Retina (tissue), 1 donor: ENCODE results near the gene MS4A6E.
"Not testable (repeated sequence)": the region's sequence is repeated elsewhere in the genome, so short reads cannot be mapped to it uniquely, and the experiment has no call there.

Source experiments
- DNase-seq: peaks from one replicate; pipeline ENCODE4 v3.0.0-alpha.2; 2016

MS4A6E gene

DNA sequence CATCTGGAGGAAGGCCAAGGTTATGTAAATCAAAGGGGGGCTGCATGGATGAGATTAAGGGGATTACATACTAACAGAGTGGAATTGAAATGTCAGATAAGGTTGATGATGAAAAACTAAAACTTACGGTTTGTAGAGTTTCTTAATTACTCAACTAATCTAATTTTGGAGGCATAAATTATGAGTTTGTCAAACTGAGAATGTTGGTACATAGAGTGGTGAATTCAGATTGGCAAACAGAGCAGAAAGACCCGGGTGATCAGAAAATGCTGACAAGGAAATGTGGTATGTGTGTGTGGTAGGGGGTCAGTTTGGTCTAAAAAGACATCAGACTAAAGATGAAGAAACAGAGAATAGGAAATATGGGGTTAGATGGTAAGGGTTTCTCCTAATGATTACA lies 11.0 kb downstream of the MS4A6E start:
- DNase-seq: no peak

DNA sequence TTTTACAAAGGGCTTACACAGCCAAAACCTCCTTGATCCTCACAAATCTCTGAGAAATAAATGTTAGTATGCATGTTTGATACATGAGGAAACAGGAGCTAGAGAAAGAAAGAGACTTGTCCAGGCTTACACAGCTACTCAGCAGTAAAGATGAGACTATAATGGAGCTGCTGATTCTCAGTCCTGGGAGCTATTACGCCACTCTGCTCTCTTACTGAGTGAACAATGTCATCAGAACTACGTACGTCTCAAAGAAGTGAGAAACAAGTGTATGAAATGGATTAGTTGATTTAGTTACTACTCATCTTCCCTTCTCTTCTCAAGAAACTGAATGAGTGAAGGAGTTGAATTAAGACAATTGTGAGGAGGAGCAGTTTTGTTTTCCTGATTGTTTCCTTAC lies 12.3 kb downstream of the MS4A6E start:
- no peak for DNase-seq

DNA sequence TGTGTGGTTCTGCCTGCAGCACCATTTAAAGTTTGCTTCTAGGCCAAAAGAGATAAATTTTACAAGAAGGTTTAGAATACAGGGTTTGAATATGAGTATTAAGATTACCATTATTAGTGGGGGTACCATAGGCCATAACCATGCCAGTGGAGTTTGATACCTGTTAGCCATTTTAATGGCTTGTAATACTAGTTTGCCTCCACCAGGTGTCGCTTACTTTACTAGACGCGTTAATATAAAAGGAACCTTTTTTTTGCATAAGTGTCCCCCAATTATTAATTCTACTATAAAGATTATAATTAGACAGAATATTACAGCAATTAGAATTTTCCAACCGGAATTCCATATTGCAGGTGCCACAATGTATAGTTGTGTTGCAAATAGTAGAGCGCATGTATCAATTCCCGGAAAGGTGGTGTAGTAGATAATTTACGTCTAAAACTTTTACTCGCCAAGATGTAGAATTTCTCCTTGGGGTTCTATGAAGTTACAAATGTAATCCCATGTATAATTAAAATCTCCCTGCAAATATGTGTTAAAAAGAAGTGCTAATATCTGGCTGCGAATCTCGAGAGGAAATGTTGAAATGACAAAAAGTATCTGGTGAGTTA lies 16.1 kb downstream of the MS4A6E start:
- DNase-seq: no peak

DNA sequence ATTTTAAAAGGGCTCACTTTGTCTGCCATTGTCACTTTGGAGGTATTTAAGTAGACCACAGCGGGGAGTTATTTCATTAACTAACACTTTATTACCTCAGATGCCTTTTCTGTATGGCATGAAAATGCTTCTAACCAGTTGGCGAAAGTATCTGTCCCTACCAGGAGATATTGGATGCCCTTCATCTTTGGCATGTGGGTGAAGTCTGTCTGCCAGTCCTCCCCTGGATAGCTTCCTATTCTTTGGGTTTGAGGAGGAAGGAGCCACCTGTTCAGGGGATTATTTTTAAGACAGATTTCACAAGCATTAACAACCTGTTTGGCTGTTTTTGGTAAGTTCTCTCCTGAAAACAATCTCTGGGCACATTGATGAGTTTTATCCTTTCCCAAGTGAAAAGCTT lies 17.1 kb downstream of the MS4A6E start:
- DNase-seq: no peak

DNA sequence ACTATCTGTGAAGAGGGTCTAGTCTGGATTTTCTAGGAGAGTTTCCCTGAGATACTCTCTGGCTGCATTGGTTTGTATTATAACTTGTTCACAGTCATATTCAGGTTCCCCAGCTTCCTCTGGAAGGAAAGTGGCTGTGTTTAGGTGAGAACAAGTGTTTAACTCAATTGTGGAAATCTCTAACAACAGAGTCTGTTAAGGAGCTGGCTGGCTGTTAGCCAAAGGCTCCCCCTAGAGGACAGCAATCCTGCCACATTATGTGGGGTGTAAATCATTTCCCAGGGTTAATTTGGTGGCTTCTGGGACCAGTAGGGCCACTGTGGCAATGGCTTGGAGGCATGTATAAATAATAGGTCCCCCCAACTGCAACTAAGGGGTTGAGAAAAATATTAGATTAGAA lies 18.4 kb downstream of the MS4A6E start:
- DNase-seq: no peak

DNA sequence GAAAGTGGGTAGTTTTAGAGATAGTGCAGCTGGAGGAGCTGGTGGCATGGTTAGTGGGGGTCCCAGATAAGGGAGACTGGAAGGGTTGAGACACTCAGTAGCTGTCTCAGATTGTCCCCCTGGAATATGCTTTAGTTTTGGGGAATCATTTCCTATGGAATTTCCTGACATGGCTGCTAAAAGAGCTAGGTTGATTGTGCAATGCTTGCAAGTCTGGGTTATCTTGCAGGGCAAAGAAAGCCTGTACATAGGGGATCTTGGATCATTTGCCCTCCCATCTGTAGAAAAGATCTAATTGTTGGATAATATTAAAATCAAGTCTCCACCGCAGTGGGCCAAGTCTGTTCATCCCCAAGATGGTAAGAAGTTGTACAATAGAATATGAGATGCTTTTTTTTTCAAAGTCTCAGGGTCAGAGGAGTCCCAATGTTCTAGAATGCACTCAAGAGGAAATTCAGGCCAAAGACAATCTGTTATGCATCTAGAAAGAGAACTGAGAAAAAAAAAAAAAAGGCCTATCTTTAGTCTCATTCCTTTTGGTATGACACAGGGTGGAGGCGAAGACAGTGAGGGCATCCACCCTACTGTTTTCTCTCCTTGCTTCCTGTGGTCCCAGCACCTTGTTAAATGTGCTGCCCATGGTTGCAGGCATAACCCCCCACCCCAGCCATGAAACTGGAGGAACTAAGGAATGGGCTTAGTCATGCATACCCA lies 20.2 kb downstream of the MS4A6E start:
- DNase-seq: no peak

DNA sequence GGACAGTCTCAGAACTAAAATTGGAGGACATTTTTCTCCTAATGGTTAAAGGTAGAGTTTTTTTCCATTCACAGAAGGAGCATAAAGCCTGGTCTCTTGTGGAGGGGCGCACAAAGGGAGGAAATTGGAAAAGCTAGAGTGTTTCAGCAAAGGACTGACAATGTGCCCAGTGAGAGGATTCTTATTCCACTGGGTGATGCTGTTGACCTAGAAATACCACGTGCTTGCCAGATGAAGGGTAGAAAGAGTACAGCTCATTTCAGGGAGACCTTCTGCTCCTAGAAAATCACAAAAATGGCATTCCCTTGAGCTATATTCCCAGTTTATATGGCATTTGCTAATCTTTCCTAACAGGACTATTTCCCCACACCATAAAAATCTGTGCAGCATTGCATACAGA lies 21.1 kb downstream of the MS4A6E start:
- no peak for DNase-seq

DNA sequence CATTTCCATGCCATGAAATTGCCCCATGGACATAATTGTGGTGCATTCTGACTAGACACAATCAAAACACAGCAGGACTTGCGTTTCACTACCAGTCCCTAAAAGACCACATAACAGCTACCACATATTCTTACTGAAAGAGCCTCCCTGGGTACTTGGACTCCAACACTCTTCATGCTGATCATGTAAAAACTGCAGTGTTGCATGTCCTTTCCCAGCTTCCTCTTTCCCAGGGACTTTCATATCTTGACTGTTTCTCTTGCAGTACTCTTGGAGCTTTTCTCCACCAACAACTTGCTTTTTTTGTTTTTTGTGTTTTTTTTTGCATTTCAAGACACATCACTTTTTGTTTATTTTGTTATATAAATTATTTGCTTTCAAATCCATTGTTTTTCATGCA lies 22.9 kb downstream of the MS4A6E start:
- no peak for DNase-seq

DNA sequence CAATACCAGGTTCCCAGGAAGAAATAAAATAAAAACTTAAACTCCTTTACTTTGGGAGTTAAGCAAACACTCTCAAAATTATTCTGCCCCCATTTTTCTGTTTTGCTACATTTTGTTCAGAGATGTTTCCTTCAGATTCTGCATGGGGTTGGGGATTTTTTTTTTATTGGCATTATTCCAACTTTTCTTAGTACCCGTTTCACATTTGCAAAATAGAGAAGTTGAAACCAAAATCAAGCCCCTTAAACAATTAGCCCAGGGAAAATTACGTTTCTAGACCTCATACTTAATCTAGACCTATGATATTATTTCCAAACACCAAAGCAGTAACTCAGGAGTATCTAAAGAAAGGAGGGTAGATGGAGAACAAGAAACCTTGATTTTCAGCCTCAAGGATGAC lies 30.7 kb downstream of the MS4A6E start:
- no peak for DNase-seq

DNA sequence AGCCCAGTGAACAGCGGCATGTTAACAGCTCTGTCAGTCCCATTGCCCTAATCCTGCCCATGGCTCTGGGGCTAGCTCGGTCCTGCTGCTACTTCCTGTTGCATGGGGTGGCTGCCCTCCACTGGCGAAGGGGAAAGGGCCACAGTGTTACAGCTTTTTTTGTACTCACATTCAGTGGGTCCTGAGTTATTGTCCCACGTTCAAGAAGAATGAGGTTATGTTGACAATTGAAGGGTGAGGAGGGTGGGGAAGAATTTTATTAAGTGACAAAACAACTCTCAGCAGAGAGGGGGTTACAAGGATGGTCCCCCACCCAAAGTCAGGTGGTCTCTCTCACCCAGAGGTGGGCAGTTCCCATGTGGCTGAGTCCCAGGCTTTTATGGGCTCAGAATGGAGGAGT lies 33.6 kb downstream of the MS4A6E start:
- DNase-seq: no peak

DNA sequence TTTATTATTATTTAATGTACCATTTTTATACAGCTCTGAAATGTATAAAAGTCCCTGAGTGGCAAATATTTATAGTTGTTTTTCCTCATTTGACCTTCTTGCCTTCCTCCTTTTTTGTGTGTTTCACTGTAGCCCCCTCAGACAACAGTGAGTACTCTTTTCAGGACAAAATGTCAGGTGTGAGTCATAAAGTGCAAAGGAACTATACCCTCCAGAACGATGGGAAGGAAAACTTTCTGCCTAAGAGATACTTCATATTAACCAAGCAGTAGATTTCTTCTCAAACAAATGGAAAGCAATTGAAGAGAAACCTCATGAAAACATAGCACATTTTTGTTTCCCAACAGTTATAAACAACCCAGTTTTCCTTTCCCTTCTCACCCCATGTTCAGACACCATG lies 35.2 kb downstream of the MS4A6E start:
- DNase-seq: no peak

DNA sequence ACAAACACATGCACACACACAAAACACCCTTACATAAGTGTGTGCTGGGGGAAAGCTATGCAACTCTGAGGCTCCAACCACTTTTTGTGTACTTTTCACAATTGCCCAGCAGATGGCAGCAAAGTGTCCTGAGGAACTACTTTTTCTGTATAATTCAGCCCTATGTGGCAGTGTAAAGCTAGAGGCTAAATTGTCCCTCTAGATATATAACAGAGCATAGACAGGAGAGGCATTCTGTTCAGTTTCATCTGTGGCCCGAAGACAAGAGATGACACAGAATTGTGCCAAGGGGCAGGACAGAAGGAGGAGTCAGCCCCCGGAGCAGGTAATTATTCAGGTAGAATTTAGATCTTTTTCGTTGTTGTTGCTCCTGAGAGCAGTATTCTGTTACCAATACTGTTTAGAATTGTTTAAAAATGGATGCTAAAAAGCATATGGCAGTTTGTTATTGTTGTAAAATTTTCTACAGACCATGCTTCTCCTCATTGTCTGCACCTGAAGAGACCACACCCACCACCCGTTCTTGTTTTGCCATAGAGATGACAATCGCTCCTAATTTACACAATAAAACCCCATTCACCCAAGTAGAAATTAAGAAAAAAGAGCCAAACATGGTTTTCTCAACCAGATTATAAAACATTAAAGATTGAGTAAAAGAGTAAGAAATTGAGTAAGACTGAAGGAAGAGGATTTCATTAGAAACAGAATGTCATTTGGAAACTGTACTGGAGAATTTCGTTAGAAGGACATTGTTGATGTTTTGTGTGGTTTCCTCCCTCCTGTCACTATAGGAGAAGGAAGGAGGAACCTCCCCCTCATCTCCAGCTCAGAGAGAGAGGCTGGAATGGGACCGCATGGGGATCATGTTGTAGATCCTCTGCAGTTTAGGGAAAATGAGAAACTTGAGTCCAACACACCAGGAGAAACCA lies 36.8 kb downstream of the MS4A6E start:
- DNase-seq: peak; percentile 66

DNA sequence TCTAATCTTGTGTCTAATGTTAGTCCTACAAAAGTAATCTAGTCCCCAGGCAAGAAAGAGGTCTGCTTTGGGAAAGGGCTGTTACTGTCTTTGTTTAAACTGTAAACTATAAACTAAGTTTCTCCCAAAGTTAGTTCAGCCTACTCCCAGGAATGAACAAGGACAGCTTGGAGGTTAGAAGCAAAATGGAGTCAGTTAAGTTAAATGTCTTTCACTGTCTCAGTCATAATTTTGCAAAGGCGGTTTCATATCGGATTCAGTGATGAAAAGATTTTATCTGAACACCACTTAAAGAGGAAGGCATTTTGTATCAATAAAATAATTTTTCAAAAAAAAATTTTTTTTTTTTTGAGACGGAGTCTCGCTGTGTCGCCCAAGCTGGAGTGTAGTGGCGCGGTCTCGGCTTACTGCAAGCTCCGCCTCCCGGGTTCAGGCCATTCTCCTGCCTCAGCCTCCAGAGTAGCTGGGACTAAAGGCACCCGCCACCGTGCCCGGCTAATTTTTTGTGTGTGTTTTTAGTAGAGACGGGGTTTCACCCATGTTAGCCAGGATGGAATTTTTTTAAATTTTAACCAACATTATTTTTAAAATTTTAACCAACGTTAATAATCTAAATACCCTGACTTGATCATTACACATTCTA lies 39.3 kb downstream of the MS4A6E start:
- not testable (repeated sequence) for DNase-seq

DNA sequence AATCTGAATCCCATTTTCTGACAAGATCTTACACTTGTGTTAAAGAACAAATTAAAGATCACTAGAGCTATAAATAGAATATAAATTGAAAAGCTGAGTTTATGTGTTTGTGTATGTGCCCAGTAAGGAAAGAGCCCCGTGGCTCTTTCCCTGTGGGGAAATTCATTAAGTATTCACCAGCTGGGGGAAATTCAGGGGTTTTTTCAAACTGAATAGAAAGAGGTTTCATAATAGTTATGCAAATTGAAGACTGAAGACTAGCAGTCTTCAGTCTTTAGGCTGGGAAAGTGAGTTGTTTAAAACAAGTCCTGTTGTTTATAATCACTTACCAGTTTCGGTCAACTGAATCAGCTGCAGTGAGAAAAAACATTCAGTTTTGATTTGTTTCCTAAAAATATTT lies 40.0 kb downstream of the MS4A6E start:
- DNase-seq: no peak

DNA sequence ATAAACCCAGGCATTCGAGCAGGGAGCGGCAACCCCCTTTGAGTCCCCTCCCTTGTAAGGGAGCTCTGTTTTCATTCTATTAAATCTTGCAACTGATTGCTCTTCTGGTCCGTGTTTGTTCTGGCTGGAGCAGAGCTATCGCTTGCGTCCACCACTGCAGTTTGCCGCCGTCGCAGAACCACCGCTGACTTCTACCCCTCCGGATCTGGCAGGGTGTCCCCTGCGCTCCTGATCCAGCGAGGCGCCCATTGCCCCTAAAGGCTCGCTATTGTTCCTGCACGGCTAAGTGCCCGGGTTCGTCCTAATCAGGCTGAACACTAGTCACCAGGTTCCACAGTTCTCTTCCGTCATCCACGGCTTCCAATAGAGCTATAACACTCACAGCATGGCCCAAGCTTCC lies 40.8 kb downstream of the MS4A6E start:
- DNase-seq: no peak

DNA sequence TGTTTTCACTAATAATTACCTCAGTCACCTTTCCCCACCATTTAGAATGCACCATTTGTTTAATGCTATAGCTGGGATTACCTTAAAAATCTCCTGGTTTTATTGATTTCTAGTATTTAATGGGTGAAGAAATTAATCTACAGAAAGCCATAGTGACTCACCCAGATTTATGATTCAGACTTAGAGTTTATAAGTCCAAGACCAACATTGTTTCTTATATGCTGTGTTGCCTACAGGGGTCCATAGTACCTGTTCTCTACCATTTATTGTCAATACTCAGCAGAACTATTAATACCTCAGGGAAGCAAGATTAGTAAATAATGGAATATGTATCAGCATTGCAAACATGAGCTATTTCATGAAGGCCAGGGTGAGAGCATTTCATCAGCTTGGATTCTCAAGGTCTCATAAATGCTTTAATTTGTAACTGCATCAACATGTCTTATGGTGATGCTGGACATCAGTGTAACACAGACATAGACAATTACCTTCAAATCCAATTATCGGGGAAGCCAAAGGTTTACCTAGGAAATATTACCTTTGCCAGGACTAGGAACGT lies 43.3 kb downstream of the MS4A6E start:
- no peak for DNase-seq

DNA sequence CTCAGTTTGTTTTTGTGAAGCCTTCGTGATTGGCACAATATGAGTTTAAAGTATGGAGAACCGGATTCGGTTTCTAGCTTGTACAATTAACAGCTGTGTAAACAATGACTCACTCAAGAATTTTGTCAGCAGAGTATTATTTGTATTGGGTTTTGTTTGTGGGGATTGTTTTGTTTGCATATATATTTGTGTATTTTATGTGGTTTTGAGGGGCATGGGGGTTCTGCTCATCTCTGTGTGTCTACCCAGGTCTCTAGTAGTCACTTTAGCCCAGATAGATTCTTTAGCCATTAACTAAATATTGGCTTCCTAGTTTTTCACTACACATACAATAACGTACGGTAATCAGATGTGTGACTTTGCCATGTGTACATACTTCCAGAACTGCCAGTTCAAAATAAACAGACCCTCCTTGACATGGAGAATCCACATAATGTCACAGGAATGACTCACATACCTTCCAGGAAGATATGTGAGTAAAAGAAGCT lies 43.8 kb downstream of the MS4A6E start:
- DNase-seq: no peak

DNA sequence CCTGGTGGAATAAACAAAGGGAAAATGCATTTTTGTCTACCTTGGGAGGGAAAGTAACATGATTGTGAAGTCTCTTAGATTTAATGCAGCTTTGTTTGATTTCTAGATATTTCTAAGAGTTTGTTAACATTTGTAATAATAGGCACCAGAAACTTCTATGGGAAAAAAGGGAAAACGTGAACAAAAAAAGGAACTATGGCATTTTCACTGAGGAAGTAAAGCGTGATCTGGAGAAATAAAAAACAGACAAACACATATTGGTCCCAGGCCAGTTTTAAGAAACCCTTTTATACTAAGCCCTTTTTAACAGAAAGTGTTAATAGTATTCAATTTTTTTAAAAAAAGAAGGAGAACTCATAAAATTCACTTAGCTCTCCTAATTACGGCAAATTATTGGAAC lies 44.3 kb downstream of the MS4A6E start:
- DNase-seq: no peak

DNA sequence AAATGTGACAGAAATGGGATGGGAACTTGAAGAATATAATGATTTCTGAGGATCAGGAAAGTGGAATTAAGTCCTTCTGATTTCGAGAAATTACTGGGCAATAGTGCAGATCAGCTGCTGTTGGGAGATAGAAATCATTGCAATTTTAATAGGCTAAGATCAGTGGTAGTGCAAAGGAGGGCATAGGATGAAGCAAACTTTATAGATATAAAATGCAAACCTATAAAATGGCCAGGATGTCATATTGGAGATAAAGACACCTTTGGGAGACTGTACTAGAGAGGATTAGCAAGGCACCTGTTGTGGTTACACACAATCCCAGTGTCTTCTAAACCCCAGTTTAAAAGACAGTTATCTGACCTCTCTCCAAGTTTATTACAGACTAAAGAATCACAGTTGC lies 44.8 kb downstream of the MS4A6E start:
- no peak for DNase-seq

DNA sequence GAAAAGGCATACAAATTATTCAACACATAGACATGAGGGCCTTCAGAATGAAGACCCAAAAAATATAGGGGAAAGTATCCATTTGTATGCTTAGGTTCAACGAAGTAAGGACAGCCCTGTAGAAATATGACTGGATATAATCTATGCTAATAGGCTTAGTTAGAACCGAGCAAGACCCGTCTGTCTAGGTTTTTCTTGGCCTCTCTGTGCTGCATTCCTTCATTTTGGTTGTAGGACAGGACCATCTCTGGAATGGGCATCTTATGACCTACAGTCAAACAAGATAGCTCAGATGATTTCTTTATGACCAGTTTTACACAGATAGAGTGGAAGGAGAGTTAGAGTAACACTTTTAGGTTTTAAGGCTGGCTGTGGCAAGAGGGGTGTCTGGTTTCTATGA lies 45.7 kb downstream of the MS4A6E start:
- DNase-seq: no peak

DNA sequence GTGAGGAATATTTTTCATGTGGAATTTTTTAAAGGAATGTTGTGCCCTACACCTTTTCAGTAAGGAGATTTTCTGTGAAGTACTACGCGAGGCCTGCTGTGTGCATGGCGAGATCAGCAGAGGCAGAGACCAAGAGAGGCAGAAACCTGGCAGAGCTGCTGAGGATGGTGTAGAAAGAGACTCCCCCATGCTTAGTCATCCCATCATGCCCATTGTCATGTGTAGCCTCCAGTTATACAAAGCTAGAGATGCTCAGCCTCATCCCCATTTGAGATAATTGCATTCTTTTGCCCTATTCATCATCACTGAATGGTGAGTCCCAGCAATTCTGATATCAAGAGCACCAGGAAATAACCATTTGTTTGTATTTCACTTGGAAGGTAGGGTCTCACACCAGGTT lies 48.3 kb downstream of the MS4A6E start:
- DNase-seq: no peak

DNA sequence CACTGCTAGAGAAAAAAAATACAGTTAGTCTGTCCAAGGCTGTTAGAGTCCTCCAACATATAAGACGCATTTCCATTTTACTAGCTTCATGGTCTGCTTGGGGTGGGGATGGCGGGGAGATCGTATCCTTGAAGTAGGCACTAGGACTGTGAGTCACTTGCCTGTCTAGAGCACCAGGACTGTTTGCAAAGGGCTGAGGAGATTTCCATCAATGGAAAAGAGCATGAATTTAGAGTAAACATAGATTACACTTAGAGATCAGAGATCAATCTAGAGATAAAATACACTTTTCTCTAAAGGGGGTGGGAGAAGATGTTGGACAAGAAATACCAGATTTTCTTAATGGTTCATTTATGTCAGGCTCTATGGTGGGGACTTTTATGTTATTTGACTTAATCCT lies 49.5 kb downstream of the MS4A6E start:
- no peak for DNase-seq
